Right lobe of liver (tissue), 6 donors: Measurements from ENCODE around the gene TCAP. TPM values are rescaled to one million over a fixed set of nuclear protein-coding genes. Genes with fewer than 3 reads are reported as not detected.

Source experiments
- ATAC-seq, 4 donors: fragments of 200-7000 bp; cut with Tn5 transposase; one replicate each; pipeline ENCODE4 v1.9.1; 2020; ENCODE audit warnings: mild to moderate bottlenecking in 4 of 4, moderate library complexity in 4 of 4
- DNase-seq, 3 donors: peaks; one replicate each; pipeline ENCODE4 v3.0.0-alpha.2; 2020
- H3K27ac ChIP-seq, 3 donors: fragments of 200-600 bp; one replicate each; pipeline ENCODE4 v1.8.0; 2022
- H3K27me3 ChIP-seq, 2 donors: fragments of 200-600 bp; one replicate each; pipeline ENCODE4 v1.8.0; 2022
- H3K36me3 ChIP-seq, 4 donors: fragments of 200-600 bp; sonication (generic) in 1 of 4; one replicate each; pipeline versions ENCODE4 v1.5.1 to v1.8.0; 2017 to 2022; ENCODE audit warnings: control low read depth in 1 of 4
- H3K4me1 ChIP-seq, 4 donors: fragments of 200-600 bp; sonication (generic) in 1 of 4; one replicate each; pipeline versions ENCODE4 v1.5.1 to v1.8.0; 2017 to 2022; ENCODE audit warnings: control low read depth in 1 of 4
- H3K4me3 ChIP-seq, 3 donors: fragments of 200-600 bp; one replicate each; pipeline ENCODE4 v1.8.0; 2022
- H3K9me3 ChIP-seq, 4 donors: fragments of 200-600 bp; sonication (generic) in 1 of 4; one replicate each; pipeline versions ENCODE4 v1.5.1 to v1.8.0; 2017 to 2022; ENCODE audit warnings: control low read depth in 1 of 4
- CTCF ChIP-seq, 4 donors: fragments of 200-600 bp in 3 of 4; fragments of 450-650 bp in 1 of 4; IDR thresholded peaks; one replicate each; pipeline versions ENCODE4 v1.5.1 to v1.8.0; 2016 to 2022; ENCODE audit warnings: antibody characterized with exemption in 4 of 4, mild to moderate bottlenecking in 2 of 4
- POLR2A ChIP-seq: fragments of 450-650 bp; IDR thresholded peaks from one replicate; pipeline ENCODE4 v1.6.1; 2017; ENCODE audit warnings: antibody characterized with exemption, mild to moderate bottlenecking
- WGBS: methylation state at CpG from one replicate; pipeline ENCODE4 v1.1.6; 2018; ENCODE audit warnings: low coverage, low lambda C conversion rate; ENCODE audit not compliant: insufficient coverage; ENCODE audit errors: missing lambda C conversion rate; 5-methylcytosine and 5-hydroxymethylcytosine counted together
- intact Hi-C, 2 donors: fragments of 100-400 bp; cut with DNase I; formaldehyde crosslinking; loops; one replicate each; pipeline versions ENCODE4 v1.11.2 to v1.14.1; 2022
- total RNA-seq, 6 experiments: library from RNA; depleted of rRNA in 2 of 6; stranded (reverse); fragments of >200 nt in 2 of 6; fragmentation: NEBNext Ultra II Directional in 3 of 6; extraction: Animal tissue kit (Norgen Biotek cat#: 25700) in 3 of 6; gene quantifications; one replicate each; pipeline versions ENCODE4 v1.1.0 to v1.2.4, GENCODE V29; 2016 to 2023
- donor health status: DM: no; HTN: yes; CAD: no.
- donor health status: DM: no; HTN: no; CAD: no.
- donor health status: DM: no; HTN: no; CAD: no.
- donor health status: DM: no; HTN: yes; CAD: no.
- donor health status: DM: no; HTN: yes; CAD: no.

The TCAP gene
- total RNA-seq, 6 experiments from 2014 or later, result 0.49 to 4.3 (median 1.1) TPM

DNA sequence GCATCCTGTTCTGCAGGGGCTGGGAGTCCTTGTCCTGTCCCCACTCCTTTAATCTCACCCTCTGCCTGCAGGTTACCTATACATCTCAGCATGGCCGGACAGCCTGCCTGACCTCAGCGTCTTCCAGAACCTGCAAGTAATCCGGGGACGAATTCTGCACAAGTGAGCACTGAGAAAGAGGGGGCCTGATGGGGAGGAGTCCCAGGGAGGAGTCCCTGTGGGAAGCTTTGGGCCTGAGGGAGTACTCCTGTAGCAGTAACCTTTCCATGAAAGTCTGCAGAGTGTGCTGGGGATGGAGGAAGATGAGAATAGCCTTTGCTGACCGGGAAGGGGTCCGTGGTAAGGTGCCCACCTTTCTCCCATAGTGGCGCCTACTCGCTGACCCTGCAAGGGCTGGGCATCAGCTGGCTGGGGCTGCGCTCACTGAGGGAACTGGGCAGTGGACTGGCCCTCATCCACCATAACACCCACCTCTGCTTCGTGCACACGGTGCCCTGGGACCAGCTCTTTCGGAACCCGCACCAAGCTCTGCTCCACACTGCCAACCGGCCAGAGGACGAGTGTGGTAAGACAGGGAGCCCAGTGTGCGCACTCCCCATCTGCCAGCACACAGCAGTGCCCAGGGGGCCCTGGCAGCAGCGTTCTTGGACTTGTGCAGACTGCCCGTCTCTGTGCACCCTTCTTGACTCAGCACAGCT, 50.4 kb downstream of the TCAP start:
- no peak for TF ChIP-seq POLR2A
- no peak for TF ChIP-seq CTCF (IDR thresholded peaks at IDR 0.05)
- Histone ChIP-seq H3K36me3 (peaks cover 0 to 12% (median 0%) of the 10 kb centered on the region in 4 donors), H3K4me1 (peaks cover 0 to 4% (median 0%) of the 10 kb centered on the region in 4 donors), H3K27ac (no peak overlapping the region), H3K9me3 (no peaks in the 10 kb centered on the region), H3K4me3 (no peak overlapping the region), H3K27me3 (no peaks in the 10 kb centered on the region)
- WGBS, result no CpG with 5 or more reads among the region's 18 CpGs
- DNase-seq (no peak), ATAC-seq (peak in 1 of 4 donors; percentile 5)
- intact Hi-C loops, result no loop called here

Other genes starting within 250 kb of the TCAP start
- gene MED1, start 214.1 kb upstream of the TCAP start, total RNA-seq, result 10 to 100 TPM in 5 of 6 experiments, 1 to 10 TPM in 1; 9.7 to 14.1 (median 13.2) TPM
- gene CDK12, start 203.9 kb upstream of the TCAP start, total RNA-seq, result 10 to 100 TPM; 19.4 to 33.4 (median 30.4) TPM
- not detected for gene NEUROD2, start 57.4 kb upstream of the TCAP start, total RNA-seq
- under 1 TPM in 1 of 6 experiments, not detected in 5; 0.46 TPM for gene PPP1R1B, start 38.4 kb upstream of the TCAP start, total RNA-seq
- gene STARD3, start 28.2 kb upstream of the TCAP start, total RNA-seq, result 10 to 100 TPM; 24.3 to 49.8 (median 28.0) TPM
- gene PNMT, start 3.1 kb downstream of the TCAP start, total RNA-seq, result under 1 TPM in 2 of 6 experiments, not detected in 4; 0.37 TPM
- gene PGAP3, start 22.7 kb downstream of the TCAP start, total RNA-seq, result 10 to 100 TPM in 5 of 6 experiments, 1 to 10 TPM in 1; 9.7 to 25.7 (median 18.3) TPM
- 10 to 100 TPM in 5 of 6 experiments, 1 to 10 TPM in 1; 8.9 to 40.4 (median 26.2) TPM for gene ERBB2, start 34.7 kb downstream of the TCAP start, total RNA-seq
- gene MIEN1, start 65.2 kb downstream of the TCAP start, total RNA-seq, result 10 to 100 TPM; 23.1 to 61.6 (median 29.0) TPM
- gene GRB7, start 72.6 kb downstream of the TCAP start, total RNA-seq, result 10 to 100 TPM in 2 of 6 experiments, 1 to 10 TPM in 4; 2.1 to 10.9 (median 7.5) TPM
- 1 to 10 TPM in 3 of 6 experiments, under 1 TPM in 3; 0.22 to 1.9 (median 0.92) TPM for gene IKZF3, start 199.0 kb downstream of the TCAP start, total RNA-seq
- gene ZPBP2, start 202.9 kb downstream of the TCAP start, total RNA-seq, result not detected